ENCODE results near the gene FAM83C. TPM values are rescaled to one million over a fixed set of nuclear protein-coding genes. Genes with fewer than 3 reads are reported as not detected.
"Not testable (repeated sequence)": the region's sequence is repeated elsewhere in the genome, so short reads cannot be mapped to it uniquely, and the experiment has no call there.

FAM83C gene
- polyA plus RNA-seq, 2 of the 4 experiments (the other 2 are of a cell fraction): not detected

DNA sequence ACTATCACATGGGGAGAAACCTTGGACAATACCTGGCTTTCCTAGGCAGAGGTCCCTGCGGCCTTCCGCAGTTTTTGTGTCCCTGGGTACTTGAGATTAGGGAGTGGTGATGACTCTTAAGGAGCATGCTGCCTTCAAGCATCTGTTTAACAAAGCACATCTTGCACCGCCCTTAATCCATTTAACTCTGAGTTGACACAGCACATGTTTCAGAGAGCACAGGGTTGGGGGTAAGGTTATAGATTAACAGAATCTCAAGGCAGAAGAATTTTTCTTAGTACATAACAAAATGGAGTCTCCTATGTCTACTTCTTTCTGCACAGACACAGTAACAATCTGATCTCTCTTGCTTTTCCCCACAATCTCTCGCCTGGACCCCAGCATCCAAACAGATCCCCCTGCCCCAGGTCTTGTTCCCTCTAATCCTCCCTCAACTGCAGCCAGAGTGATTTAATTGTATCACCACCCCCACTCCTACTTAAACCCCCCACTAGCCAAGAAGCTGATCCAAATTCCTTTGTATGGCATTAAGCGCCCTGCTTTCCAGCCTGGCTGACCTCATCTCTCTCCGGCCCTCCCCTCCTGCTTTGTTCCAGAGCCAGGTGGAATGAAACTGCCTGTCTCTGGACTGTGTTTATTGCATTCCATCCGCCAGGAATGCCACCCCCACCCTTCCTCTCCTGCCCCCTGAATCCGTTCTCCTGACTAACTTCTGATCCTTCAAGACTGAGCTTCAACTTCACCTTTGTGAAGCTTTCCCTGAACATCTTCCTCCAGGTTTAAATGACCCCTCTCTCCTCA, 29.3 kb downstream of the FAM83C start:
- Histone ChIP-seq H3K27ac (peak overlapping the region; percentile 97 to 100), H3K4me3 (peak overlapping the region; percentile 55), H3K4me1 (peaks cover 86% of the 10 kb centered on the region), H3K4me2 (peak overlapping the region; percentile 98)
- POLR2A ChIA-PET: interaction anchor here (0.6 to 2.9 kb wide), 17 partner anchors 9 to 404 kb away, joined by 3 to 17 read pairs (median 5); partner anchors contain the start of genes EDEM2, EIF6 and MMP24OS
- peak; percentile 86 to 97 for DNase-seq (ENCODE audit: low read depth in 1 of 2, low spot score in 1 of 2)
- H3K9me3 ChIP-seq: not testable (repeated sequence)
- WGBS (ENCODE audit: missing lambda C conversion rate): 0% methylated on average over 5 of the region's 8 CpGs
- CTCF ChIA-PET: interaction anchor here (0.6 to 15.8 kb wide), 20 partner anchors 8 to 427 kb away, joined by 3 to 333 read pairs (median 4); partner anchors contain the start of genes EDEM2, MMP24, MMP24OS and TRPC4AP
- peak; percentile 91 to 92 for ATAC-seq
- FAIRE-seq: peak; percentile 99
- peak; percentile 74 to 92 for TF ChIP-seq EP300 (IDR thresholded peaks at IDR 0.05)
- TF ChIP-seq RAD21 (conservative IDR thresholded peaks at IDR 0.05 in 1 of 2, IDR thresholded peaks at IDR 0.05 in 1 of 2): peak in 1 of 2 experiments; percentile 16; a peak in 3 of 5 replicates
- peak; percentile 99 for TF ChIP-seq HOXB13 (CRISPR knock-in tag; IDR thresholded peaks at IDR 0.05; ENCODE audit: low read depth)
- peak; percentile 83 for TF ChIP-seq HOXA7 (CRISPR knock-in tag; IDR thresholded peaks at IDR 0.05)
- TF ChIP-seq FOSL2 (IDR thresholded peaks at IDR 0.05): peak; percentile 20; the same call in 1 of the 2 replicates
- TF ChIP-seq FOSL2 (CRISPR knock-in tag; IDR thresholded peaks at IDR 0.05): peak; percentile 61
- TF ChIP-seq JUN (IDR thresholded peaks at IDR 0.05): peak; percentile 49 to 85
- peak; percentile 88; the same call in 1 of the 2 replicates for TF ChIP-seq ZSCAN20 (CRISPR knock-in tag; IDR thresholded peaks at IDR 0.05)
- TF ChIP-seq CEBPB (IDR thresholded peaks at IDR 0.05): peak in 1 of 2 experiments; percentile 80; a peak in 3 of 4 replicates
- TF ChIP-seq MAX (IDR thresholded peaks at IDR 0.05): peak; percentile 74; the same call in 1 of the 2 replicates
- TF ChIP-seq EHF (CRISPR knock-in tag; IDR thresholded peaks at IDR 0.05): peak; percentile 98
- TF ChIP-seq RARB (CRISPR knock-in tag; IDR thresholded peaks at IDR 0.05): peak; percentile 69; the same call in 1 of the 2 replicates
- peak; percentile 90 for TF ChIP-seq TP53 (CRISPR knock-in tag; IDR thresholded peaks at IDR 0.05)
- peak; percentile 97 for TF ChIP-seq FOXS1 (CRISPR knock-in tag; IDR thresholded peaks at IDR 0.05)
- TF ChIP-seq MAZ (IDR thresholded peaks at IDR 0.05; ENCODE audit: borderline replicate concordance, low read depth, low read length): 0 out of 2 replicates have a peak, but pooled peaks have one; percentile 15
- peak; percentile 96 for TF ChIP-seq ATOH8 (CRISPR knock-in tag; IDR thresholded peaks at IDR 0.05; ENCODE audit: low read depth)
- TF ChIP-seq ZNF302 (CRISPR knock-in tag; IDR thresholded peaks at IDR 0.05): peak; percentile 97
- peak; percentile 92 for TF ChIP-seq FOSB (CRISPR knock-in tag; IDR thresholded peaks at IDR 0.05)
- peak; percentile 72; the same call in 1 of the 2 replicates for TF ChIP-seq HMGXB4 (CRISPR knock-in tag; IDR thresholded peaks at IDR 0.05; ENCODE audit: borderline replicate concordance)
- peak; percentile 97 for TF ChIP-seq GATA3 (IDR thresholded peaks at IDR 0.05; ENCODE audit: borderline replicate concordance)
- TF ChIP-seq HOXB5 (CRISPR knock-in tag; IDR thresholded peaks at IDR 0.05): peak; percentile 99
- TF ChIP-seq TFCP2L1 (CRISPR knock-in tag; IDR thresholded peaks at IDR 0.05): peak; percentile 78; the same call in 1 of the 2 replicates
- TF ChIP-seq HEYL (CRISPR knock-in tag; IDR thresholded peaks at IDR 0.05): peak; percentile 89
- TF ChIP-seq, protein P1, sequence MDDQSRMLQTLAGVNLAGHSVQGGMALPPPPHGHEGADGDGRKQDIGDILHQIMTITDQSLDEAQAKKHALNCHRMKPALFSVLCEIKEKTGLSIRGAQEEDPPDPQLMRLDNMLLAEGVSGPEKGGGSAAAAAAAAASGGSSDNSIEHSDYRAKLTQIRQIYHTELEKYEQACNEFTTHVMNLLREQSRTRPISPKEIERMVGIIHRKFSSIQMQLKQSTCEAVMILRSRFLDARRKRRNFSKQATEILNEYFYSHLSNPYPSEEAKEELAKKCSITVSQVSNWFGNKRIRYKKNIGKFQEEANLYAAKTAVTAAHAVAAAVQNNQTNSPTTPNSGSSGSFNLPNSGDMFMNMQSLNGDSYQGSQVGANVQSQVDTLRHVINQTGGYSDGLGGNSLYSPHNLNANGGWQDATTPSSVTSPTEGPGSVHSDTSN (IDR thresholded peaks at IDR 0.05): peak; percentile 84

DNA sequence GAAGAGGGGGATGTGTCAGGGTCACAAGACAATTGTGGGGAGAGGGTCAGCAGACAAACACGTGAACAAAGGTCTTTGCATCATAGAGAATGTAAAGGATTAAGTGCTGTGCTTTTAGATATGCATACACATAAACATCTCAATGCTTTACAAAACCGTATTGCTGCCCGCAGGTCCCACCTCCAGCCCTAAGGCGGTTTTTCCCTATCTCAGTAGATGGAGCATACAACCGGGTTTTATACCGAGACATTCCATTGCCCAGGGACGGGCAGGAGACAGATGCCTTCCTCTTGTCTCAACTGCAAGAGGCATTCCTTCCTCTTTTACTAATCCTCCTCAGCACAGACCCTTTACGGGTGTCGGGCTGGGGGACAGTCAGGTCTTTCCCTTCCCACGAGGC, 29.9 kb downstream of the FAM83C start:
- POLR2A ChIA-PET; H3K9me3 ChIP-seq; ATAC-seq; DNase-seq (ENCODE audit: low read depth in 1 of 2, low spot score in 1 of 2); H3K4me3 ChIP-seq; FAIRE-seq: not testable (repeated sequence)
- Histone ChIP-seq H3K27ac (peak overlapping the region; percentile 93 to 97), H3K4me2 (peak overlapping the region; percentile 67), H3K4me1 (peaks cover 86% of the 10 kb centered on the region)
- 6% methylated on average over 7 of the region's 10 CpGs for WGBS (ENCODE audit: missing lambda C conversion rate)
- CTCF ChIA-PET: interaction anchor here (1.3 to 3.4 kb wide), 3 partner anchors 35 to 117 kb away, joined by 5 to 21 read pairs (median 6); partner anchors contain the start of gene EDEM2

Data from A549 (cell line).